ENCODE data around the gene MFSD6L.

DNA sequence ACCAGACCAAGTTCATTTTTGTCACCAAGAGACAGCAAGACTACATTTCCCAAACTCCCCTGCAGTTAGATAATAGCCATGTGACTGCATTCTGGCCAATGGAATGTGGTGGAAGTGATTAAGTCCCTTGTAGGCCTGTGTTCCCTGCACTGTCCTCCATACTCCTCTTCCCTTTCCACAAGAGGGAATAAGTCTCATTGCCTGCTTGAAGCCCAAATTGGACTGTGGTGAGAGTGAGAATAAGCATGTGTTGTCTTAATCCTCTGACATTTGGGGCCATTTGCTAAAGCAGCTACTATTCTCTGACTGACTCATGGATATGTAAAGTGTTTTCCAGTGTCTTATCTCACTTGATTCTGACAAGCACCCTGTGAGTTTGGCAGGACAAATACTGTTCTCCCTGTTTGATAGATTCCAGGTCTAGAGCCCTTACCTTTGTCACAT lies 47.6 kb upstream of the MFSD6L start:
- TF ChIP-seq, protein P1, sequence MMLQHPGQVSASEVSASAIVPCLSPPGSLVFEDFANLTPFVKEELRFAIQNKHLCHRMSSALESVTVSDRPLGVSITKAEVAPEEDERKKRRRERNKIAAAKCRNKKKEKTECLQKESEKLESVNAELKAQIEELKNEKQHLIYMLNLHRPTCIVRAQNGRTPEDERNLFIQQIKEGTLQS (CRISPR knock-in tag; conservative IDR thresholded peaks at IDR 0.05): no peak
- TF ChIP-seq, protein P2, sequence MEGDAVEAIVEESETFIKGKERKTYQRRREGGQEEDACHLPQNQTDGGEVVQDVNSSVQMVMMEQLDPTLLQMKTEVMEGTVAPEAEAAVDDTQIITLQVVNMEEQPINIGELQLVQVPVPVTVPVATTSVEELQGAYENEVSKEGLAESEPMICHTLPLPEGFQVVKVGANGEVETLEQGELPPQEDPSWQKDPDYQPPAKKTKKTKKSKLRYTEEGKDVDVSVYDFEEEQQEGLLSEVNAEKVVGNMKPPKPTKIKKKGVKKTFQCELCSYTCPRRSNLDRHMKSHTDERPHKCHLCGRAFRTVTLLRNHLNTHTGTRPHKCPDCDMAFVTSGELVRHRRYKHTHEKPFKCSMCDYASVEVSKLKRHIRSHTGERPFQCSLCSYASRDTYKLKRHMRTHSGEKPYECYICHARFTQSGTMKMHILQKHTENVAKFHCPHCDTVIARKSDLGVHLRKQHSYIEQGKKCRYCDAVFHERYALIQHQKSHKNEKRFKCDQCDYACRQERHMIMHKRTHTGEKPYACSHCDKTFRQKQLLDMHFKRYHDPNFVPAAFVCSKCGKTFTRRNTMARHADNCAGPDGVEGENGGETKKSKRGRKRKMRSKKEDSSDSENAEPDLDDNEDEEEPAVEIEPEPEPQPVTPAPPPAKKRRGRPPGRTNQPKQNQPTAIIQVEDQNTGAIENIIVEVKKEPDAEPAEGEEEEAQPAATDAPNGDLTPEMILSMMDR (IDR thresholded peaks at IDR 0.05): no peak
- TF ChIP-seq KAT7 (CRISPR knock-in tag; IDR thresholded peaks at IDR 0.05; ENCODE audit: borderline replicate concordance) (no peak), TP53 (CRISPR knock-in tag; IDR thresholded peaks at IDR 0.05) (no peak), ZNF138 (CRISPR knock-in tag; conservative IDR thresholded peaks at IDR 0.05) (no peak)
- TF ChIP-seq, protein P3, sequence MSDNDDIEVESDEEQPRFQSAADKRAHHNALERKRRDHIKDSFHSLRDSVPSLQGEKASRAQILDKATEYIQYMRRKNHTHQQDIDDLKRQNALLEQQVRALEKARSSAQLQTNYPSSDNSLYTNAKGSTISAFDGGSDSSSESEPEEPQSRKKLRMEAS (CRISPR knock-in tag; IDR thresholded peaks at IDR 0.05): peak; percentile 45; the same call in 1 of the 2 replicates

Data from WTC11 (cell line).